Right cardiac atrium (tissue), 5 donors: ENCODE data around the gene MLIP. TPM values are rescaled to one million over a fixed set of nuclear protein-coding genes. Genes with fewer than 3 reads are reported as not detected.
A peak's percentile ranks its signal among the peaks of the same experiment; 100 is the strongest.
"Not testable (repeated sequence)": the region's sequence is repeated elsewhere in the genome, so short reads cannot be mapped to it uniquely, and the experiment has no call there.

ENCODE experiments used
- ATAC-seq, 2 donors: fragments of 200-7000 bp; cut with Tn5 transposase; one replicate each; pipeline versions ENCODE4 v1.8.0 to v1.9.1; 2020; ENCODE audit warnings: moderate library complexity in 2 of 2, mild to moderate bottlenecking in 1 of 2
- DNase-seq, 3 donors: peaks; one replicate each; pipeline ENCODE4 v3.0.0-alpha.2; 2020
- H3K27ac ChIP-seq: one replicate; pipeline ENCODE4 v1.5.1; 2013; ENCODE audit warnings: mild to moderate bottlenecking, low read length, control low read depth, moderate library complexity
- H3K27me3 ChIP-seq: one replicate; pipeline ENCODE4 v1.6.1; 2013; ENCODE audit not compliant: control insufficient read depth, insufficient read depth
- H3K4me1 ChIP-seq: one replicate; pipeline ENCODE4 v1.6.1; 2013; ENCODE audit warnings: low read length; ENCODE audit not compliant: control insufficient read depth, insufficient read depth
- H3K4me3 ChIP-seq: one replicate; pipeline ENCODE4 v1.5.1; 2013; ENCODE audit warnings: low read length, control low read depth
- H3K9me3 ChIP-seq: one replicate; pipeline ENCODE4 v1.6.1; 2013; ENCODE audit warnings: low read length; ENCODE audit not compliant: control insufficient read depth
- WGBS: extraction: QIAGEN DNeasy Blood & Tissue Kit; methylation state at CpG from one replicate; pipeline ENCODE4 v1.1.7; 2013; 5-methylcytosine and 5-hydroxymethylcytosine counted together
- intact Hi-C, 4 donors: fragments of 100-400 bp; cut with DNase I; formaldehyde crosslinking; loops; one replicate each; pipeline versions ENCODE4 v1.11.0 to v1.14.0; 2022 to 2023
- polyA plus RNA-seq: library from polyadenylated mRNA; stranded (reverse); fragments of 200-250 nt; gene quantifications from one replicate; pipeline ENCODE4 v1.2.3, GENCODE V29; 2013
- total RNA-seq, 4 donors: library from RNA; stranded (reverse); fragmentation: NEBNext Ultra II Directional; extraction: Animal tissue kit (Norgen Biotek cat#: 25700); gene quantifications; one replicate each; pipeline ENCODE4 v1.2.1, GENCODE V29; 2021
- donor health status: healthy with polysubstance abuse.
- donor health status: DM: no; HTN: yes; CAD: no.
- donor health status: DM: no; HTN: no; CAD: no.
- donor health status: DM: no; HTN: yes; CAD: no; lungs with severe emphysema.
- donor health status: DM: yes; HTN: yes; CAD: no.

Gene MLIP
- total and polyA plus RNA-seq, 5 donors, result 154 to 336 (median 291) TPM

GRCh38 chr6:54232703-54233102, 121.5 kb downstream of the MLIP start:
- intact Hi-C loops, result no loop called here
- DNase-seq, result no peak
- H3K27me3 ChIP-seq, result no peaks in the 10 kb centered on the region
- WGBS, result 95% methylated on average over 1 of the region's 1 CpG
- no peak overlapping the region for H3K27ac ChIP-seq
- H3K4me1 ChIP-seq, result no peaks in the 10 kb centered on the region
- no peak for ATAC-seq
- H3K4me3 ChIP-seq, result no peak overlapping the region
- no peaks in the 10 kb centered on the region for H3K9me3 ChIP-seq

DNA sequence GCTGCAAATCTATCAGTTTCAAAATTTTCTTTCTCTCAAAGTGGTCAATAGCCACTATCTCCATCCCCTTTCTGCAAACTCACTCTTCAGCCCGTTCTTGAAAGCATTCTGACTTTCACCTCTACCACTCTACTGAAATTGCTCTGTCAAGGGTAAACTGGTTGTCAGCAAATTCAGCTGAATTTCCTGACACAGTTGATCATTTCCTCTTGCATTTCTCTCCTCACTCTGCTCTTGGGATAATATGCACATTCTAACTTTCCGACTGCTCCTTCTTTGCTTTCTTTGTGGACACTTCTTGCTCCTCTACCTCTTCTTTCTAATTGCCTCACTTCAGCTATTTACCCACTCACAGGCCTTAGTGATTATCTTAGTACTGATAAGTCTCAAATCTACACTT, 123.3 kb downstream of the MLIP start:
- Histone ChIP-seq H3K4me3 (no peak overlapping the region), H3K27me3 (no peaks in the 10 kb centered on the region), H3K9me3 (no peaks in the 10 kb centered on the region), H3K27ac (no peak overlapping the region), H3K4me1 (peaks cover 2% of the 10 kb centered on the region)
- intact Hi-C loops, result no loop called here
- no peak for DNase-seq
- no peak for ATAC-seq
- WGBS, result 19% methylated on average over 2 of the region's 2 CpGs

- intact Hi-C loops, result no loop called here
- ATAC-seq (peak in 1 of 2 donors; percentile 34), DNase-seq (no peak)
- WGBS, result 60% methylated on average over 2 of the region's 2 CpGs
- Histone ChIP-seq H3K27ac (no peak overlapping the region), H3K4me1 (peaks cover 2% of the 10 kb centered on the region), H3K9me3 (no peaks in the 10 kb centered on the region), H3K27me3 (no peaks in the 10 kb centered on the region), H3K4me3 (no peak overlapping the region)
Observed at GRCh38 chr6:54236984-54237383, 125.7 kb downstream of the MLIP start.

DNA sequence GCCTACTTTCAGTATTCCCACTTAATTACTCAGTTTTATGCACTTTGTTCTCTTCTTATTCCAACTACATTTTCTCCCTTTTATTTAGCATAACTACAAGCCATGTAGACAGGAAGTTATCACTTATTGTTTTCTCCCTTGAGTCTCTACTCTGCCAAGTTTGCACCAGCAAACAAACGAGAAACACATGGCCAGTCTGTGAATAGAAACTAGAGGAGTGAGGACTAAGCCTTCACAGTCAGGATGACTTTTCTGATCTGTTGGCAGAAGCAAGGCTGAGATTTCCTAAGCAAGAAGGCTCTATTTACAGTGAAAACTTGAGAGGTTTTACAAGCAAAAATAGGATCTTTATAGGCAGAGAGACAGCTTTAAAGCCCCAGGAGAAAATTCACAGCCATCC, 127.2 kb downstream of the MLIP start:
- WGBS, result 7% methylated on average over 1 of the region's 1 CpG
- H3K27ac ChIP-seq, result no peak overlapping the region
- ATAC-seq (peak; percentile 57 to 75), DNase-seq (no peak)
- intact Hi-C loops, result no loop called here
- H3K9me3 ChIP-seq, result no peaks in the 10 kb centered on the region
- H3K27me3 ChIP-seq, result no peaks in the 10 kb centered on the region
- peaks cover 2% of the 10 kb centered on the region for H3K4me1 ChIP-seq
- H3K4me3 ChIP-seq, result no peak overlapping the region

DNA sequence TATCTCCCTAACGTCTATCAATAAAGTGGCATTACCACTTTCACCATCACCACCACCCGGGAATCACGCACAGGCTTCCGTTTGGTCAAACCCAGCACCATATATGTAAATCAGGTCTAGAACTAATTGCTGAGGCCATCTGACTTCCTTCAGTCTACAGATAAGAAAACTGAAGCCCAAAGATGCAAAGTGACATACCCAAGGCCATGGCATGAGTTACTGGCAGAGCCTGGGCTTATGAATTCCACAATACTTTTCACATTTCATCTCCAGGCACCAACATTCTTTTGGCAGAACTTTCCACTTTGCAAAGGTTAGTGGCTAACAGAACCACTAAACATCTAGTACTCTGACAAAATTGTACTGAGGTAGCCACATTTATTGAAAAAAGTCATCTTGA, 132.5 kb downstream of the MLIP start:
- ATAC-seq (no peak), DNase-seq (peak in 1 of 3 donors; percentile 10)
- Histone ChIP-seq H3K9me3 (no peaks in the 10 kb centered on the region), H3K27me3 (no peaks in the 10 kb centered on the region), H3K27ac (no peak overlapping the region), H3K4me1 (peaks cover 2% of the 10 kb centered on the region), H3K4me3 (no peak overlapping the region)
- intact Hi-C loops, result no loop called here
- WGBS, result 86% methylated on average over 4 of the region's 4 CpGs

DNA sequence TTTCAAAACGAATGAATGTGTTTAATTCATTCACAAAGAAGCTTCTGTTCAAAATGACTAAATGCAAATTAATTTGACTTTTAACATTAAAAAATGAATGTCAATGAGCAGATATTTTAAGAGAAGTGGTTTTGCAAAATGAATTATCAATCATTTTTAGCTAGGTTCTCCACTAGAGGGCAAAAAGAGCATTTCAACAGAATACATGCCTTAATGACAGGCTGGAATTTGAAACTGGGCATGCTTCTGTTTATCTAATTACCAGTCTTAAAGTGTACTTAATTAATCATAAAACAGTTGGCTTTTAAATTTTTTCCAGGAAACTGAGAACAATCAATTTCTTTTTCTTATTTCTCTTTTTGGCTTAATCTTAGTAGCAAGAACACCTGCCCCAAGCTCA, 133.2 kb downstream of the MLIP start:
- Histone ChIP-seq H3K4me3 (no peak overlapping the region), H3K27ac (no peak overlapping the region), H3K27me3 (no peaks in the 10 kb centered on the region), H3K9me3 (no peaks in the 10 kb centered on the region), H3K4me1 (no peaks in the 10 kb centered on the region)
- DNase-seq (no peak), ATAC-seq (no peak)
- intact Hi-C loops, result no loop called here
- WGBS, result 56% methylated on average over 1 of the region's 1 CpG

DNA sequence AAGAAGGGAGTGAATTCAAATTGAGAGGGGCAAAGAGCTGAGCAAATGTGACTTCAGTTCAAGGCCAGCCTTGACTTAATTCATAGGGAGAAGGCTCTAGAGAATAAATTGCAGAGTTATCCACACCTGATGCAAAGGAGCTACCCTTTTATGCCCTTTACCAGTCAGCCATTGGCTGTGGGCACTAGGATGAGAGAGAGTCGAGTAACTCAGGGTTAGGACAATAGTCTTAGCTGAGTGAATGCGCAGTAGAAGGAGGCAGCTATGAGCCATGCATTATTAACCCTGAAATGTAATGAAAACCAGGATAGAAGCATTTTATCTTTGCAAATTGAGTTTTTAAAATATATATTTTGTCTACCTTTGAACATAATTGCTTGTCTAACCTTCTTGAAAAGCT, 134.0 kb downstream of the MLIP start:
- Histone ChIP-seq H3K4me3 (no peak overlapping the region), H3K4me1 (no peaks in the 10 kb centered on the region), H3K27me3 (no peaks in the 10 kb centered on the region), H3K9me3 (no peaks in the 10 kb centered on the region), H3K27ac (no peak overlapping the region)
- no peak for DNase-seq
- no peak for ATAC-seq
- 80% methylated on average over 2 of the region's 2 CpGs for WGBS
- intact Hi-C loops, result no loop called here

- Histone ChIP-seq H3K9me3 (no peaks in the 10 kb centered on the region), H3K4me1 (no peaks in the 10 kb centered on the region), H3K27me3 (no peaks in the 10 kb centered on the region), H3K4me3 (no peak overlapping the region), H3K27ac (no peak overlapping the region)
- intact Hi-C loops, result no loop called here
- ATAC-seq, result no peak
- no peak for DNase-seq
Observed at GRCh38 chr6:54248319-54248718, 137.1 kb downstream of the MLIP start.

- ATAC-seq (no peak), DNase-seq (no peak)
- no peak overlapping the region for H3K27ac ChIP-seq
- H3K4me3 ChIP-seq, result no peak overlapping the region
- no peaks in the 10 kb centered on the region for H3K9me3 ChIP-seq
- WGBS, result 93% methylated on average over 1 of the region's 1 CpG
- intact Hi-C loops, result no loop called here
- H3K27me3 ChIP-seq, result no peaks in the 10 kb centered on the region
- no peaks in the 10 kb centered on the region for H3K4me1 ChIP-seq
Observed at GRCh38 chr6:54248994-54249393, 137.8 kb downstream of the MLIP start.

- ATAC-seq, intact Hi-C loops: not testable (repeated sequence)
- 70% methylated on average over 2 of the region's 2 CpGs for WGBS
Observed at GRCh38 chr6:54249812-54250211, 138.6 kb downstream of the MLIP start.

DNA sequence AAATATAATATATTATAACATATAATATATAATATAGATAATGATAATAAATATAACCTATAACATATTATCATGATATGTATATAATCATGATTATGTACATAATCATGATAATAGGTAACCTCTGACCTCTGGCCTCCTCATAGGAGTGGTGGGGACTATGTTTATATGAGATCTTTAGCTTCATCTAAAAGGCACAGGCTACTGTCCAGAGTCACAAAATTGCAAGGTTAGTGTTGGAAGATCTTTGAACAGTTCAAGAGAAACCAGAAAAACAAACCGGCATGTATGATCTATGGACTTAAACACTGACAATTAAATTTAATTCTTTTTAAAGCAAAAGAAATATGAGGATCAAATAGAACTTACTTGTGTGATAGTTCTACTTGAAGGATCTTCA, 141.3 kb downstream of the MLIP start:
- no peak overlapping the region for H3K27ac ChIP-seq
- 100% methylated on average over 1 of the region's 1 CpG for WGBS

More at GRCh38 chr6:54249812-54250211, 138.6 kb downstream of the MLIP start:
- not testable (repeated sequence) for H3K27me3 ChIP-seq, H3K27ac ChIP-seq, H3K4me3 ChIP-seq, H3K9me3 ChIP-seq, DNase-seq, H3K4me1 ChIP-seq

GRCh38 chr6:54252916-54253315, 141.7 kb downstream of the MLIP start:
- Histone ChIP-seq H3K4me1 (peaks cover 5% of the 10 kb centered on the region), H3K27ac (no peak overlapping the region), H3K9me3 (no peaks in the 10 kb centered on the region), H3K4me3 (no peak overlapping the region), H3K27me3 (no peaks in the 10 kb centered on the region)
- WGBS, result 87% methylated on average over 4 of the region's 4 CpGs
- ATAC-seq (no peak), DNase-seq (no peak)
- intact Hi-C loops, result no loop called here

More for the DNA sequence above, 141.3 kb downstream of the MLIP start:
- no peaks in the 10 kb centered on the region for H3K9me3 ChIP-seq
- no peak overlapping the region for H3K4me3 ChIP-seq
- intact Hi-C loops, result no loop called here
- H3K27me3 ChIP-seq, result no peaks in the 10 kb centered on the region
- ATAC-seq, result no peak
- no peak for DNase-seq
- peaks cover 5% of the 10 kb centered on the region for H3K4me1 ChIP-seq
